ENCODE results near the gene SYT12. TPM values are rescaled to one million over a fixed set of nuclear protein-coding genes. Genes with fewer than 3 reads are reported as not detected.

SYT12 gene
- total RNA-seq, 1 experiment from 2014 or later: 1.9 TPM

GRCh38 chr11:66974724-66975404 is 48.1 kb upstream of the SYT12 start, which contains the start of gene C11orf86:
Gene C11orf86, plus strand, starts transcription at chr11:66975304. Its CDS starts 59 bp downstream, at chr11:66975363.
- Mint-ChIP-seq H3K9me3 (peaks cover 7 to 12% of the 10 kb centered on the region in 2 experiments), H3K27me3 (ENCODE audit: low read depth) (peaks cover 7% of the 10 kb centered on the region), H3K4me3 (peak within 1 kb of the TSS in 1 of 2 experiments; percentile 35; a peak in 1 of 5 replicates), H3K27ac (peak within 1 kb of the TSS in 2 of 3 experiments; percentile 63 to 68; a peak in 2 of 7 replicates), H3K36me3 (ENCODE audit: insufficient read depth in 1 of 3, low read depth in 3 of 3) (peaks cover 2 to 4% (median 2%) of the 10 kb centered on the region in 3 experiments; a peak in 5 of 7 replicates), H3K4me1 (peaks cover 4 to 15% of the 10 kb centered on the region in 2 experiments)
- Histone ChIP-seq H3K79me1 (ENCODE audit: insufficient read depth, low read depth, low read length, poor library complexity, severe bottlenecking) (no peaks in the 10 kb centered on the region), H3K27me3 (ENCODE audit: insufficient read depth, low read length) (no peaks in the 10 kb centered on the region), H3T11ph (ENCODE audit: low read length) (no peak within 1 kb of the TSS), H4K91ac (ENCODE audit: insufficient read length, low read depth, low read length) (no peak within 1 kb of the TSS), H3K4me1 (ENCODE audit: insufficient read depth, low read length) (no peaks in the 10 kb centered on the region), H3K9ac (ENCODE audit: extremely low read depth, insufficient read length, low read length) (no peak within 1 kb of the TSS), H3K23ac (ENCODE audit: insufficient read length, low read depth, low read length) (no peak within 1 kb of the TSS), H3K4ac (ENCODE audit: low read depth, low read length) (no peak within 1 kb of the TSS), H3K18ac (ENCODE audit: insufficient read length, low read depth, low read length) (no peak within 1 kb of the TSS), H3K23me2 (ENCODE audit: insufficient read length, low read depth, low read length, poor library complexity, severe bottlenecking) (no peaks in the 10 kb centered on the region), H2BK15ac (ENCODE audit: low read depth, low read length) (no peak within 1 kb of the TSS), H4K20me1 (ENCODE audit: control insufficient read depth, insufficient read depth, insufficient read length) (no peaks in the 10 kb centered on the region), H3K4me2 (ENCODE audit: insufficient read depth, insufficient read length, low read length) (no peak within 1 kb of the TSS), H2BK20ac (ENCODE audit: low read depth, low read length, poor library complexity, severe bottlenecking) (no peak within 1 kb of the TSS), H2BK5ac (ENCODE audit: insufficient read length, low read length) (no peak within 1 kb of the TSS), H3K79me2 (ENCODE audit: insufficient read depth, low read length) (no peaks in the 10 kb centered on the region), H2BK12ac (ENCODE audit: insufficient read length, low read depth, low read length) (no peak within 1 kb of the TSS), H4K5ac (ENCODE audit: insufficient read length, low read depth, low read length) (no peak within 1 kb of the TSS), H3K14ac (ENCODE audit: insufficient read depth, low read length) (no peak within 1 kb of the TSS; the same call in 1 of the 2 replicates), H3K56ac (ENCODE audit: insufficient read length, low read depth, low read length) (no peak within 1 kb of the TSS), H2AFZ (ENCODE audit: low read length) (no peak within 1 kb of the TSS), H3K27ac (ENCODE audit: insufficient read length, low read depth, low read length) (no peak within 1 kb of the TSS), H3K9me3 (ENCODE audit: control insufficient read depth, low read depth, low read length) (no peaks in the 10 kb centered on the region), H2AK5ac (ENCODE audit: insufficient read length, low read length) (no peak within 1 kb of the TSS), H2BK120ac (ENCODE audit: low read depth, low read length, poor library complexity, severe bottlenecking) (no peak within 1 kb of the TSS), H4K8ac (replicated peaks; ENCODE audit: insufficient read length, low read depth, low read length) (no peak within 1 kb of the TSS)
- no peak for TF ChIP-seq CTCF (conservative IDR thresholded peaks at IDR 0.05)
- WGBS (ENCODE audit: extremely low coverage, insufficient read length, low lambda C conversion rate): no CpG with 5 or more reads among the region's 10 CpGs
- DNase-seq: peak; percentile 67
